Measurements from ENCODE around the gene KNDC1.

Gene KNDC1

DNA sequence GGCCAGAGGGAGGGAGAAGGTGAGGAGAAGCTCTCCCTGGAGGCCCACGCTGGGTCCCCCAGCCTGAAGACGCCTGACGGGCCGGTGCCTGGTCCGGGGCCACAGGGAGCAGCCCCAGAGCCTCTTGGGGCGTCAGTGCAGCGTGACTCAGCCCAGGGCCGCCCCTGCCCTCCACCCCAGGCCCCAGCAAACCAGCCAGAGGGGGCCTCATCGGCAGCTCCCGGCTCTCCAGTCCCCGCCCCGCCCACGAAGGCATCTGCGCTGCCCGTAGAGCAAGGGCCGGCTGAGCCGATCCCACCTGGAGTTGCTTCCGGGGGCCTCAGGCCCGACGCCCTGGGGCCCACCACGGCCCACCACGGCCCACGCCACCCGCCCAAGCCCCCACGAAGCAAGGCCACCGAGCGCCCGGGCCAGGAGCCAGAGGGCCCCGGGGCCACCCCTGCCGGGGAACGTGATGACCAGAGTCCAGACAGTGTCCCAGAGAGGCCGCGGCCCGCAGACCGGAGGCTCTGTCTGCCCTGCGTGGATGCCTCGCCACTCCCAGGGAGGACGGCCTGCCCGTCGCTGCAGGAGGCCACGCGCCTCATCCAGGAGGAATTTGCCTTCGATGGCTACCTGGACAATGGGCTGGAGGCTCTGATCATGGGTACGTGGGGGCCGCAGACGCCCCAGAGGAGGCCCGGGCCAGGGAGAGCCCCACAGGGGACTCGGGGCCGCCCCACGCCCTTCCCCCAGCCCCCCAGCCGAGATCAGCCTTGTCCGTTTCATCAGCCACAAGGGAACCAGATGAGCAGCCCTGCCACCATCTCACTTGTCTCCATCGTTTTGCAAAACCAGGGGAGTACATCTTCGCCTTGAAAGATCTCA, 38.8 kb downstream of the KNDC1 start:
- no peak for DNase-seq (ENCODE audit: extremely low read depth, insufficient read length)
- H3K4me3 ChIP-seq (replicated peaks; ENCODE audit: low read depth, low read length), result no peak overlapping the region
- no peaks in the 10 kb centered on the region for H3K36me3 ChIP-seq (ENCODE audit: control insufficient read depth, insufficient read depth, low read length)
- no peaks in the 10 kb centered on the region for H3K27me3 ChIP-seq (replicated peaks; ENCODE audit: control insufficient read depth, insufficient read depth, low read length)
- TF ChIP-seq, protein P1, sequence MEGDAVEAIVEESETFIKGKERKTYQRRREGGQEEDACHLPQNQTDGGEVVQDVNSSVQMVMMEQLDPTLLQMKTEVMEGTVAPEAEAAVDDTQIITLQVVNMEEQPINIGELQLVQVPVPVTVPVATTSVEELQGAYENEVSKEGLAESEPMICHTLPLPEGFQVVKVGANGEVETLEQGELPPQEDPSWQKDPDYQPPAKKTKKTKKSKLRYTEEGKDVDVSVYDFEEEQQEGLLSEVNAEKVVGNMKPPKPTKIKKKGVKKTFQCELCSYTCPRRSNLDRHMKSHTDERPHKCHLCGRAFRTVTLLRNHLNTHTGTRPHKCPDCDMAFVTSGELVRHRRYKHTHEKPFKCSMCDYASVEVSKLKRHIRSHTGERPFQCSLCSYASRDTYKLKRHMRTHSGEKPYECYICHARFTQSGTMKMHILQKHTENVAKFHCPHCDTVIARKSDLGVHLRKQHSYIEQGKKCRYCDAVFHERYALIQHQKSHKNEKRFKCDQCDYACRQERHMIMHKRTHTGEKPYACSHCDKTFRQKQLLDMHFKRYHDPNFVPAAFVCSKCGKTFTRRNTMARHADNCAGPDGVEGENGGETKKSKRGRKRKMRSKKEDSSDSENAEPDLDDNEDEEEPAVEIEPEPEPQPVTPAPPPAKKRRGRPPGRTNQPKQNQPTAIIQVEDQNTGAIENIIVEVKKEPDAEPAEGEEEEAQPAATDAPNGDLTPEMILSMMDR (IDR thresholded peaks at IDR 0.05; ENCODE audit: insufficient read depth, low read length, poor library complexity, severe bottlenecking), result no peak

GRCh38 chr10:133199488-133199885, 39.5 kb downstream of the KNDC1 start:
- Histone ChIP-seq H3K27me3 (replicated peaks; ENCODE audit: control insufficient read depth, insufficient read depth, low read length) (no peaks in the 10 kb centered on the region), H3K36me3 (ENCODE audit: control insufficient read depth, insufficient read depth, low read length) (no peaks in the 10 kb centered on the region), H3K4me3 (replicated peaks; ENCODE audit: low read depth, low read length) (no peak overlapping the region)
- TF ChIP-seq, protein P1 (IDR thresholded peaks at IDR 0.05; ENCODE audit: insufficient read depth, low read length, poor library complexity, severe bottlenecking), result no peak
- no peak for DNase-seq (ENCODE audit: extremely low read depth, insufficient read length)

- TF ChIP-seq, protein P1 (IDR thresholded peaks at IDR 0.05; ENCODE audit: insufficient read depth, low read length, poor library complexity, severe bottlenecking), result no peak
- H3K27me3 ChIP-seq (replicated peaks; ENCODE audit: control insufficient read depth, insufficient read depth, low read length), result no peaks in the 10 kb centered on the region
Observed at GRCh38 chr10:133199992-133200611, 40.1 kb downstream of the KNDC1 start.

GRCh38 chr10:133200621-133201031, 40.6 kb downstream of the KNDC1 start:
- no peak for DNase-seq (ENCODE audit: extremely low read depth, insufficient read length)
- Histone ChIP-seq H3K36me3 (ENCODE audit: control insufficient read depth, insufficient read depth, low read length) (no peaks in the 10 kb centered on the region), H3K4me3 (replicated peaks; ENCODE audit: low read depth, low read length) (no peak overlapping the region), H3K27me3 (replicated peaks; ENCODE audit: control insufficient read depth, insufficient read depth, low read length) (no peaks in the 10 kb centered on the region)
- TF ChIP-seq, protein P1 (IDR thresholded peaks at IDR 0.05; ENCODE audit: insufficient read depth, low read length, poor library complexity, severe bottlenecking), result no peak

More at GRCh38 chr10:133199992-133200611, 40.1 kb downstream of the KNDC1 start:
- no peak for DNase-seq (ENCODE audit: extremely low read depth, insufficient read length)
- no peaks in the 10 kb centered on the region for H3K36me3 ChIP-seq (ENCODE audit: control insufficient read depth, insufficient read depth, low read length)
- no peak overlapping the region for H3K4me3 ChIP-seq (replicated peaks; ENCODE audit: low read depth, low read length)

- Histone ChIP-seq H3K4me3 (replicated peaks; ENCODE audit: low read depth, low read length) (no peak overlapping the region), H3K27me3 (replicated peaks; ENCODE audit: control insufficient read depth, insufficient read depth, low read length) (no peaks in the 10 kb centered on the region), H3K36me3 (ENCODE audit: control insufficient read depth, insufficient read depth, low read length) (no peaks in the 10 kb centered on the region)
- TF ChIP-seq, protein P1 (IDR thresholded peaks at IDR 0.05; ENCODE audit: insufficient read depth, low read length, poor library complexity, severe bottlenecking), result no peak
- DNase-seq (ENCODE audit: extremely low read depth, insufficient read length), result no peak
Observed at GRCh38 chr10:133201151-133201947, 41.3 kb downstream of the KNDC1 start.
